GM12801 (cell line): ENCODE measurements around the gene SUN1.

Source experiments
- TF ChIP-seq, protein P1 (sequence below): IDR thresholded peaks from one replicate; pipeline ENCODE4 v1.5.1; 2011; ENCODE audit warnings: control low read depth; ENCODE audit not compliant: insufficient read length; ENCODE audit errors: extremely low read depth

SUN1 gene

DNA sequence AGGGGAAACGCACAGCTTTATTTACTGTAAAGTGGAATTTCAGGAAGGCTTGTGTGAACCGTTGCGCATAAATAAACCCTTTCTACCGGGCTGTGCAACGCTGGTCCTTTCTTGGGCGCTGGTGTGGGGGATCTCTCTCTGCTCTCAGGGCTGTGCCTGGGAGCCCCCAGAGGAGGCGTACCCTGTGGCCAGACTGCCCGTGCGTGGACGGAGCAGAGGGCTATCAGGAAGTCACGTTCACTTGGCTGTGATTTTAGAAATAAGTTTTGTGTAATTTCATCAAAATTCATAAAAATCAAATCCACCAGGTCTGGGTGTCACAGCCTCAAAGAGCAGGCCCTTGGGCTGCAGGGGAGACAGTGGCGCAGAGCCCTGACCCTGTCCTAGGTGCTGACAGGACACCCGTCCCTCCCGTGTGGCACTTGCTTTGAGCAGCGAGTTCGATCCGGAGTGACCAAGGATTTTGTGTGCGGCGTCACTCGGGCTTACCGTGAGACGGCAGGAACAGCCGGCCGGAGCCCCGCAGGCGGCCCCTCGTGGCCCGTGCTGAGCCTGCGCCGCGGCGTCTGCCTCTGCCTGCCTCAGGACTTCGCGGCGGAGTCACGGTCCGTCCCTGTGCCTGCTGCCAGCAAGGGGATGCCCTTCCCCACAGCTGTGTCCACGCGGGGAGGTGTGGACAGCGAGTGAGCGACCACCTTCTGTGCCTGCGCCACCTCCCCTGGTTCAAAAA lies 64.2 kb downstream of the SUN1 start:
- TF ChIP-seq, protein P1, sequence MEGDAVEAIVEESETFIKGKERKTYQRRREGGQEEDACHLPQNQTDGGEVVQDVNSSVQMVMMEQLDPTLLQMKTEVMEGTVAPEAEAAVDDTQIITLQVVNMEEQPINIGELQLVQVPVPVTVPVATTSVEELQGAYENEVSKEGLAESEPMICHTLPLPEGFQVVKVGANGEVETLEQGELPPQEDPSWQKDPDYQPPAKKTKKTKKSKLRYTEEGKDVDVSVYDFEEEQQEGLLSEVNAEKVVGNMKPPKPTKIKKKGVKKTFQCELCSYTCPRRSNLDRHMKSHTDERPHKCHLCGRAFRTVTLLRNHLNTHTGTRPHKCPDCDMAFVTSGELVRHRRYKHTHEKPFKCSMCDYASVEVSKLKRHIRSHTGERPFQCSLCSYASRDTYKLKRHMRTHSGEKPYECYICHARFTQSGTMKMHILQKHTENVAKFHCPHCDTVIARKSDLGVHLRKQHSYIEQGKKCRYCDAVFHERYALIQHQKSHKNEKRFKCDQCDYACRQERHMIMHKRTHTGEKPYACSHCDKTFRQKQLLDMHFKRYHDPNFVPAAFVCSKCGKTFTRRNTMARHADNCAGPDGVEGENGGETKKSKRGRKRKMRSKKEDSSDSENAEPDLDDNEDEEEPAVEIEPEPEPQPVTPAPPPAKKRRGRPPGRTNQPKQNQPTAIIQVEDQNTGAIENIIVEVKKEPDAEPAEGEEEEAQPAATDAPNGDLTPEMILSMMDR, result no peak

DNA sequence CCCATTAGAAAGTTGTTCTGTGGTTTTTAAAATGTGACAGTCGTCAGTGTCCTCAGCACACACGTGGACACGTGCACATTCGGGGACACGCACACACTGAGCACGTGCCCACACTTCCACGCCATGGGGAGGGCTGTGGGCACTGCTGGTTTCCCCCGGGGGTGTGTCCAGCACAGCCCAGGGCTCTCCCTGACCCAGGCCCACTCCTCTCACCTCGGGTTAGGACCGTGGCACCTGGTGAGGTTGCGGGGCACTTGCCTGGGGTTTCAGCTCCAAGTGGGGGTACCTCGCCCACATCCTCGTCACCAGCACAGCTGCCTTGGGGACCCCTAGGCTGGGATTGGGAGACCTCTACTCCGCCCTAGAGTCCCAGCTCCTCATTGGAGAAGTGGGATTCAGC lies 64.8 kb downstream of the SUN1 start:
- TF ChIP-seq, protein P1, result no peak

DNA sequence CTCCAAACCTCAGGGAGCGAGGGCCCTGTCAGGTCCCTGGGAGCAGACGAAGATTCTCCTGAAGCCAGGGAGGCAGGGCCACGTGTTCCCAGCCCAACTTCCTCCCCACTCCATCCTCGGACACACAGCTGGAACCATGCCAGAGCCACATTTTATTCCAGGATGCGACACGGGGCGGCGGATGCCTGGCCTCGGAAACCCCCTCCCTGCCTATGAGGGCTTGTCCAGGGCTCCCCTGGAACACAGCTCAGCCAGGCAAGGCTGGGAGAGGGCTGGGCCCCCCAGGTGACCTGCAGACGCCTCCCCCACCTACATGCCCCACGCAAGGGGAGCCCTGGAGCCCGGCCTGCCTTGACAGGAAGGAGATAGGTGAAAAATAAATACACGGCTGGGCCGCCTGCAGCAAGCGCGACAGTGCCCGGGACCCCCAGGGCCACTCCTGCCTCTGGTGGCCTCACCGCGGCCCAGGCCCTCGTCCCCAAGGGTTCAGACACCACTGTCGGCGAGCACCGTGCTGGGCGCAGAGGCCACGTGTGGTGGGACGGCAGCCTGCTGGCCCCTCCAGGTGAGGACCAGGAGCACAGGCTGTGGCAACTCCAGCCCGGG lies 65.6 kb downstream of the SUN1 start:
- TF ChIP-seq, protein P1, result no peak

DNA sequence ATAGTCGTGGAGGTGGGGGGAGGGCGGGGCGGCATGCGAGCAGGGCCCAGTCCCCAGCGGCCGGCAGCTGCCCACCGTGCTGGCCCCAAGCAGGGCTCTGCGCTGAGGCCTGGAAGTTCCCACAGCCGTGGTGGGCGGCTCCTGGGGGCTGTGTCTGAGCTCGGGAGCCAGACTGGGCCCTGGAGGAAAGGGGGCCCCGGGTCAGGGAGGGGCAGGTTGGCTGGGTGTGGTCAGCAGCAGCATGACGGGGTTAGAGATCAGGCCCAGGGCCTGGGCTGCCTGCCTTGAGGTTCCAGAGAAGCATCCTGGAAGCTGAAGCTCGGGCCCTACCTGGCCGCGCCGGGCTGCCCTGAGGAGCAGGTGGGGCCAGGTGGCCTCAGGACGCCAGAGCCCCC lies 66.2 kb downstream of the SUN1 start:
- TF ChIP-seq, protein P1, result no peak

DNA sequence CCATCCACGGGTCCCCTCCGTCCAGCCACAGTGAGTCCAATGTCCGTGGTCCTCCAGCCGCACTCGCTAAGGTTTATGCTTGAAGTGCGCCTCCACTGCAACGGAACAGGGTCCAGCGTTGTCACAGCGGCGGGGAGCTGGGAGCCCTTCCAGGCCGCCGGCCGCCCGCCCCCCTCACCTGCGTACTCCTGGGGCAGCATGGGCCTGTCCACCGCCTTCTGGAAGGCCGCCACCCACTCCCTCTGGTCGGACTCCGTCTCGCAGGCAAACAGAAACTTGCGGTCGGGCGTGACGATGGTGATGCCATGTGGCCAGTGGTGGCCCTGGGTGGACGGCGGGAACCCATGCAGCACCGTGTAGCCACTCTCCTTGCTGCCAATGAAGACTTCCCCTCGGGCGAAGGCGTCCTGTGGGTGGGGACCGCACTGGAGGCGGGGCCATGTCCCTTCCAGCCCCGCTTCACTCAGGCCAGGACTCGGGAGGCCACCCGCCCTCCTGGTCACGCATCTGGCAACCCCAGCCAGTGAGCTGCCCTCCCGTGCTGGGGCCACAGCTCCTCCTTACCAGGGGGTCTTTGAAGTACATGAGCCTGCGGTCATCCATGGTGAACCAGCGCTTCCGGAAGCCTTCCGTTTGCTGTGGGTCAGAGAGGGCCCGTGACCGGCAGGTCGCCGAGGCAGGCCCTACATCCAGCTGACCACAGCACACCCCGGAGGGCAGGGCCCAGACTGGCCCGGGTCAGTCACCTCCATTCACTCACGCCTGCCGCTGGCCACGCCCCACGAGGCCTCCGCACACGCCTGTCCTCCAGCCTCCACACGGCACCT lies 66.8 kb downstream of the SUN1 start:
- TF ChIP-seq, protein P1, result no peak

DNA sequence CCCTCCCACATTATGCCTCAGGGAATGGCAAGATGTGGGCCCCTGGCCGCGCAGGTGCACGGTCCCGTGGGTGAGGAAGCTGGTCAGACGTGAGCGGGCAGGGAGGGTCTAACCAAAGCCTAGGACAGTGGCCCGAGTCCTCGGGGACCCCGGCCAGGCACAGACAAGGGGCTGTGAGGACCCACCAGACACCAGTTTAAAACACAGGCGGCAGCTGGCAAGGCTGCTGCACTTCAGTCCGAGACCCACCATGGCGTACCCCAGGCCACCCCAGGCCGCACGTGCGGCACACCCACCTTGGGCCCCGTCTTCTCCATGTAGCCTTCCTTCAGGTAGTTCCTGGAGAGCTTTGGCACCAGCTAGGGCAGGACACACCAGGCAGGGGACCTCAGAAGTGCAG lies 67.5 kb downstream of the SUN1 start:
- TF ChIP-seq, protein P1, result no peak

DNA sequence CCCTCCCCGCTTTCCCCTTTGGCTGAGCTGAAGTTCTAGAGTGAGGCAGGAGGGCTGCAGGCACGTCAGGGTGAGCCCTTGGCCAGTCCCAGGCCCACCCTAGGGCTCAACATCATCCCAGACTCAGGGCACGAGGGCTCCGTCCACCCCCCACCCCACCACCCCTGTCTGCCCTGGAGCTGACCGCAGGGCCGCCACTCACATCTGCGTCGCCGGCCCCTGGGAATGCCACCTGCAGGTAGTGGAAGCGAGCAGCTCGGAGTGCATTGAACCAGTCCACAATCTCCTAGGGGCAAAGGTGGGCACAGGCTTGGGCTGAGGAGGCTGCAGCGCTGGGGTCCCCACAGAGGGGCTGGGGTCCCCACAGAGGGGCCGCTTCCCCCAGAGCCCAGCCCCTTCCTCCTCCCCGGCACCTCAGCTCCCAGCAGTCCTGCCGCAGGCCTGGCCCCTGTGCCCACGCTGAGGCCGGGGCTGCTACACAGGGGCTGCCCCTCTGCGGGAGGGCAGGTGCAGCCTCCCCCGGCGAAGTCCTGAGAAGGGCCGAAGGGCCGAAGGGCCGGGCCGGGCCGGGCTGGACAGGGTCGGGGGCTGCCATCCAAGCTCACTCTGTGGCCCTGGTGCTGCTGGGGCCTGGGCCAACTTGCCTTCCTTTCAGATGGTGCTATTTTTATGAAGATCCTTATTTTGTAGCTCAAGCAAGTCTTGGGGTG lies 68.2 kb downstream of the SUN1 start:
- TF ChIP-seq, protein P1, result no peak
